Breast epithelium (tissue), 3 donors: ENCODE data around the gene PSAP.

ENCODE experiments used
- POLR2A ChIP-seq: fragments of 450-650 bp; IDR thresholded peaks from one replicate; pipeline ENCODE4 v1.6.1; 2016; ENCODE audit warnings: antibody characterized with exemption, mild to moderate bottlenecking, moderate library complexity
- TF ChIP-seq, protein P1 (sequence below), 3 donors: fragments of 450-650 bp; IDR thresholded peaks; one replicate each; pipeline ENCODE4 v1.5.1; 2016 to 2017; ENCODE audit warnings: antibody characterized with exemption in 3 of 3, mild to moderate bottlenecking in 3 of 3, moderate library complexity in 3 of 3

DNA sequence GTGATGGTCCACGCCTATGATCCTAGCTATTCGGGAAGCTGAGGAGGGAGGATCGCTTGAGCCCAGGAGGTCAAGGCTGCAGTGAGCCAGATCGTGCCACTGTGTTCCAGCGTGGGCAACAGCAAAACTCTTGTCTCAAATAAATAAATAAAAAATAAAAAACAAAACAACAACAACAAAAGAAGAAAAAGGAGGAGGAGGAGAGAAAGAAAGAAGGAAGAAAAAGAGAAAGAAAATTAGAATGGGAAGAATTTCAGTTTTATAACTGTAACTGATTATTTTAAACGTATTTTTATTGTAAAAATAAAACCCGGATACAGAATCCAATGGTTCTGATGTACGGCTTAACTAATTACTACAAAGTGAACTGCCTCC is 37.2 kb upstream of the PSAP start:
- TF ChIP-seq, protein P1, sequence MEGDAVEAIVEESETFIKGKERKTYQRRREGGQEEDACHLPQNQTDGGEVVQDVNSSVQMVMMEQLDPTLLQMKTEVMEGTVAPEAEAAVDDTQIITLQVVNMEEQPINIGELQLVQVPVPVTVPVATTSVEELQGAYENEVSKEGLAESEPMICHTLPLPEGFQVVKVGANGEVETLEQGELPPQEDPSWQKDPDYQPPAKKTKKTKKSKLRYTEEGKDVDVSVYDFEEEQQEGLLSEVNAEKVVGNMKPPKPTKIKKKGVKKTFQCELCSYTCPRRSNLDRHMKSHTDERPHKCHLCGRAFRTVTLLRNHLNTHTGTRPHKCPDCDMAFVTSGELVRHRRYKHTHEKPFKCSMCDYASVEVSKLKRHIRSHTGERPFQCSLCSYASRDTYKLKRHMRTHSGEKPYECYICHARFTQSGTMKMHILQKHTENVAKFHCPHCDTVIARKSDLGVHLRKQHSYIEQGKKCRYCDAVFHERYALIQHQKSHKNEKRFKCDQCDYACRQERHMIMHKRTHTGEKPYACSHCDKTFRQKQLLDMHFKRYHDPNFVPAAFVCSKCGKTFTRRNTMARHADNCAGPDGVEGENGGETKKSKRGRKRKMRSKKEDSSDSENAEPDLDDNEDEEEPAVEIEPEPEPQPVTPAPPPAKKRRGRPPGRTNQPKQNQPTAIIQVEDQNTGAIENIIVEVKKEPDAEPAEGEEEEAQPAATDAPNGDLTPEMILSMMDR (IDR thresholded peaks at IDR 0.05) = no peak
- TF ChIP-seq POLR2A = no peak
